ENCODE results near the gene VPS29.

Gene VPS29

GRCh38 chr12:110501752-110502738, at the start of gene VPS29, which contains the start of gene RAD9B:
VPS29 (minus strand) TSS chr12:110502111; CDS start chr12:110502051, 60 bp downstream.
RAD9B (plus strand) TSS chr12:110502331; CDS start chr12:110502338, 7 bp downstream.
- TF ChIP-seq, protein P1, sequence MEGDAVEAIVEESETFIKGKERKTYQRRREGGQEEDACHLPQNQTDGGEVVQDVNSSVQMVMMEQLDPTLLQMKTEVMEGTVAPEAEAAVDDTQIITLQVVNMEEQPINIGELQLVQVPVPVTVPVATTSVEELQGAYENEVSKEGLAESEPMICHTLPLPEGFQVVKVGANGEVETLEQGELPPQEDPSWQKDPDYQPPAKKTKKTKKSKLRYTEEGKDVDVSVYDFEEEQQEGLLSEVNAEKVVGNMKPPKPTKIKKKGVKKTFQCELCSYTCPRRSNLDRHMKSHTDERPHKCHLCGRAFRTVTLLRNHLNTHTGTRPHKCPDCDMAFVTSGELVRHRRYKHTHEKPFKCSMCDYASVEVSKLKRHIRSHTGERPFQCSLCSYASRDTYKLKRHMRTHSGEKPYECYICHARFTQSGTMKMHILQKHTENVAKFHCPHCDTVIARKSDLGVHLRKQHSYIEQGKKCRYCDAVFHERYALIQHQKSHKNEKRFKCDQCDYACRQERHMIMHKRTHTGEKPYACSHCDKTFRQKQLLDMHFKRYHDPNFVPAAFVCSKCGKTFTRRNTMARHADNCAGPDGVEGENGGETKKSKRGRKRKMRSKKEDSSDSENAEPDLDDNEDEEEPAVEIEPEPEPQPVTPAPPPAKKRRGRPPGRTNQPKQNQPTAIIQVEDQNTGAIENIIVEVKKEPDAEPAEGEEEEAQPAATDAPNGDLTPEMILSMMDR (IDR thresholded peaks at IDR 0.05; ENCODE audit: low read depth, low read length, missing control alignments): no peak
- in situ Hi-C loops (cut with HindIII; ENCODE audit: low sequenced_read_pairs): loop anchor here (5.0 kb wide), 1 partner anchor 35 kb away; no protein-coding TSS in a partner anchor
- H3K4me3 ChIP-seq (ENCODE audit: low read depth, low read length): peak within 1 kb of the TSS; percentile 87
- DNase-seq (ENCODE audit: low read depth): peak; percentile 92

DNA sequence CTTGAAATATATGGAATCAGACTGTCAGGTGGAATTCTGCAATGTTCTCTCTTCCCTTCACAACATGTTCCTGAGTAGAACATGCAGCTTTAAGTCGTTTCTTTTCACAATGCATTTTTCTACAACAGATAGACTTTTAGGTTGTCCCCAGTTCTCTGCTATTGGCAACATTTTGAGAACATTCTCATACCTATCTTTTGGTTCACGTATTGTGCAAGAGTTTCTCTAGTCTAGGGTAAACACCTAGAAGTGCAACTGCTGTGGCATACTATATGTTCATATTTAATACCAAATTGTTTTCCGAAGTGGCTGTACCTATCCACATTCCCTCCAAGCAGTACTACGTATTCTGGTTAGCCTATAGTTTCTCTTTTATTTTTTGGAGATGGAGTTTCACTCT, 49.1 kb upstream of the VPS29 start:
- TF ChIP-seq, protein P1 (IDR thresholded peaks at IDR 0.05; ENCODE audit: low read depth, low read length, missing control alignments): no peak
- DNase-seq (ENCODE audit: low read depth): no peak
- no peak overlapping the region for H3K4me3 ChIP-seq (ENCODE audit: low read depth, low read length)
- in situ Hi-C loops (cut with HindIII; ENCODE audit: low sequenced_read_pairs): no loop called here

DNA sequence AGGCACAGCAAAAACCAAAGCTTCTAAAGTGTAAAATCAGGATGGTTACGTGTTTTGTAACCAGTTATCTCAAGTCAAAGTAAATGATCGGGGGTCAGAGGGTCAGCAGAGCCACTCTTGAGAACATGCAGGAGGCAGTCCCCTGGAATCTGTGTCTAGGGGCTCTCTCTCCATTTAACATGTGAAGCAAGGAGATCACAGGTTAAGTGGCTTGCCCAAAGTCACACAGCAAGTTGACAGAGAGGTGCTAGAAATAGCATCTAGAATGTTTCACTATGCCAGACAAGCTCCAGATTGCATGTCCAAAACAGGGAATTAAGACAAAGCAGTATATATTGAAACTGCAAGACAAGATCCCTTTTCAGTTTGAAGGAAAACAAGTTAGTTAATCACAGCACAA, 47.8 kb upstream of the VPS29 start:
- H3K4me3 ChIP-seq (ENCODE audit: low read depth, low read length): no peak overlapping the region
- in situ Hi-C loops (cut with HindIII; ENCODE audit: low sequenced_read_pairs): no loop called here
- no peak for DNase-seq (ENCODE audit: low read depth)
- TF ChIP-seq, protein P1 (IDR thresholded peaks at IDR 0.05; ENCODE audit: low read depth, low read length, missing control alignments): no peak

DNA sequence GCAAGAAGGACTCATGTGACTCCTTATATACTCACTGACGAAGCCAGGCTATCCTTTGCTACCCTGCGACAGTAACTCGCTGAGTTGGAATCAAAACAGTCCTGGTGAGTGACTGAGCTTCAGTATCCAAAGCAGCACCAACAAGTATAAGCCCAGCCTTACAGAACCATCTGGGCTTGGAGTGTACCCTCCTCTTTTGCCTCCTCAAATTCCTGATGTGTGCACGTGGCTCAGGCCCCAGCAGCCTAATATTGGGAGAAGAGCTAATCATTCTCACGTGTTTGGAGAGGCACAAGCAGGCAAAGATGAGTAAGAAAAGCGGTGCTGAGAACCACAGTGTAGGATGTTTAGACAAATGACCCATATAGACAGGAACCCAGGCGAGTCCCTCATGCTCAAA, 46.8 kb upstream of the VPS29 start:
- TF ChIP-seq, protein P1 (IDR thresholded peaks at IDR 0.05; ENCODE audit: low read depth, low read length, missing control alignments): no peak
- no peak for DNase-seq (ENCODE audit: low read depth)
- no peak overlapping the region for H3K4me3 ChIP-seq (ENCODE audit: low read depth, low read length)
- in situ Hi-C loops (cut with HindIII; ENCODE audit: low sequenced_read_pairs): no loop called here

GRCh38 chr12:110547090-110547489, 45.2 kb upstream of the VPS29 start:
- DNase-seq (ENCODE audit: low read depth): no peak
- TF ChIP-seq, protein P1 (IDR thresholded peaks at IDR 0.05; ENCODE audit: low read depth, low read length, missing control alignments): no peak
- in situ Hi-C loops (cut with HindIII; ENCODE audit: low sequenced_read_pairs): no loop called here

GRCh38 chr12:110546339-110546738, 44.4 kb upstream of the VPS29 start:
- TF ChIP-seq, protein P1 (IDR thresholded peaks at IDR 0.05; ENCODE audit: low read depth, low read length, missing control alignments): no peak
- DNase-seq (ENCODE audit: low read depth): peak; percentile 81
- in situ Hi-C loops (cut with HindIII; ENCODE audit: low sequenced_read_pairs): no loop called here
- H3K4me3 ChIP-seq (ENCODE audit: low read depth, low read length): no peak overlapping the region

More at GRCh38 chr12:110547090-110547489, 45.2 kb upstream of the VPS29 start:
- H3K4me3 ChIP-seq (ENCODE audit: low read depth, low read length): no peak overlapping the region
